CD4-positive, alpha-beta T cell treated with Interleukin-17A for 4 hours (primary cell): ENCODE data around the gene TTPAL.
A peak's percentile ranks its signal among the peaks of the same experiment; 100 is the strongest.

ENCODE experiments used
- DNase-seq: peaks from one replicate; pipeline ENCODE4 v3.0.0-alpha.2; 2020; ENCODE audit warnings: mixed read lengths

Gene TTPAL

GRCh38 chr20:44475694-44476560 is at the start of gene TTPAL:
TSS of gene TTPAL (plus strand) at chr20:44475874. CDS start at chr20:44480000, 4,126 bp downstream.
- peak; percentile 93 for DNase-seq

- no peak for DNase-seq
These were observed 49.8 kb upstream of the TTPAL start for GRCh38 chr20:44425923-44426322.

GRCh38 chr20:44426879-44427790 is 48.5 kb upstream of the TTPAL start:
- no peak for DNase-seq

GRCh38 chr20:44427804-44428173 is 47.9 kb upstream of the TTPAL start:
- no peak for DNase-seq

- DNase-seq, result no peak
These were observed 47.3 kb upstream of the TTPAL start for GRCh38 chr20:44428174-44429016.

GRCh38 chr20:44429017-44429339 is 46.7 kb upstream of the TTPAL start:
- DNase-seq, result no peak

- no peak for DNase-seq
These were observed 46.0 kb upstream of the TTPAL start for GRCh38 chr20:44429419-44430269.

- no peak for DNase-seq
These were observed 45.2 kb upstream of the TTPAL start for GRCh38 chr20:44430270-44431065.

GRCh38 chr20:44431118-44431501 is 44.6 kb upstream of the TTPAL start:
- DNase-seq, result no peak

- no peak for DNase-seq
These were observed 44.0 kb upstream of the TTPAL start for GRCh38 chr20:44431502-44432234.

- no peak for DNase-seq
These were observed 42.8 kb upstream of the TTPAL start for GRCh38 chr20:44432618-44433577.

- no peak for DNase-seq
These were observed 41.7 kb upstream of the TTPAL start for GRCh38 chr20:44433751-44434538.

GRCh38 chr20:44435630-44436335 is 39.9 kb upstream of the TTPAL start:
- no peak for DNase-seq

GRCh38 chr20:44436393-44436792 is 39.3 kb upstream of the TTPAL start:
- no peak for DNase-seq

- no peak for DNase-seq
These were observed 38.2 kb upstream of the TTPAL start for GRCh38 chr20:44437497-44437896.

- DNase-seq, result no peak
These were observed 36.9 kb upstream of the TTPAL start for GRCh38 chr20:44438782-44439181.

- DNase-seq, result no peak
These were observed 36.4 kb upstream of the TTPAL start for GRCh38 chr20:44439318-44439717.
